IMR-90 (cell line): ENCODE data around the gene KCNK5. TPM values are rescaled to one million over a fixed set of nuclear protein-coding genes. Genes with fewer than 3 reads are reported as not detected.
A peak's percentile ranks its signal among the peaks of the same experiment; 100 is the strongest.

ENCODE experiments used
- ATAC-seq: fragments of 200-7000 bp; cut with Tn5 transposase; 2 replicates; pipeline ENCODE4 v1.9.1; 2020; ENCODE audit warnings: low read depth, mild to moderate bottlenecking, moderate library complexity
- BruUV-seq: library from RNA; stranded (reverse); fragments of 400-500 nt; replicated peaks from 2 replicates; lab custom pipeline; 2021; lab: Mats Ljungman, UMichigan
- CTCF ChIA-PET: fragments of 300-600 bp; formaldehyde crosslinking; extraction: SDS; loops from one replicate; lab custom pipeline; 2021; ENCODE audit warnings: antibody characterized with exemption; lab: Yijun Ruan, JAX
- POLR2A ChIA-PET: fragments of 300-600 bp; sonication (Branson Sonifier 250); formaldehyde crosslinking; loops from one replicate; lab custom pipeline; 2022; ENCODE audit warnings: antibody characterized with exemption; ENCODE audit not compliant: unreplicated experiment; lab: Charles Lee
- DNase-seq: peaks from one replicate; pipeline ENCODE4 v3.0.0; 2013
- H2AFZ ChIP-seq: replicated peaks from 2 replicates; pipeline ENCODE3; 2013; ENCODE audit warnings: low read length, mild to moderate bottlenecking; ENCODE audit not compliant: poor library complexity
- H2AK5ac ChIP-seq: 2 replicates; pipeline ENCODE4 v1.6.1; 2013; ENCODE audit warnings: low read depth, low read length, inconsistent platforms
- H2AK9ac ChIP-seq: replicated peaks from 2 replicates; pipeline ENCODE3; 2013; ENCODE audit warnings: mild to moderate bottlenecking, low read depth, low read length, moderate library complexity; ENCODE audit not compliant: poor library complexity
- H2BK120ac ChIP-seq: 2 replicates; pipeline ENCODE4 v1.6.1; 2013; ENCODE audit warnings: low read depth, low read length, inconsistent platforms
- H2BK15ac ChIP-seq: 3 replicates; pipeline ENCODE4 v1.6.1; 2013; ENCODE audit warnings: low read depth, low read length, inconsistent platforms
- H2BK20ac ChIP-seq: 2 replicates; pipeline ENCODE4 v1.6.1; 2013; ENCODE audit warnings: low read depth, mild to moderate bottlenecking, inconsistent platforms, low read length, moderate library complexity
- H2BK5ac ChIP-seq: 2 replicates; pipeline ENCODE4 v1.6.1; 2013; ENCODE audit warnings: mild to moderate bottlenecking, low read depth, low read length, inconsistent platforms; ENCODE audit not compliant: poor library complexity, severe bottlenecking
- H3K14ac ChIP-seq: replicated peaks from 2 replicates; pipeline ENCODE4 v1.6.1; 2013; ENCODE audit warnings: low read depth, low read length, inconsistent platforms
- H3K18ac ChIP-seq: 2 replicates; pipeline ENCODE4 v1.6.1; 2013; ENCODE audit warnings: low read depth, low read length, control low read depth
- H3K23ac ChIP-seq: 2 replicates; pipeline ENCODE4 v1.6.1; 2013; ENCODE audit warnings: low read depth, low read length, inconsistent platforms
- H3K27ac ChIP-seq: 2 replicates; pipeline ENCODE4 v1.5.1; 2013; ENCODE audit warnings: mild to moderate bottlenecking, control low read depth, low read length; ENCODE audit not compliant: insufficient read depth
- H3K27me3 ChIP-seq: 2 replicates; pipeline ENCODE4 v1.6.1; 2013; ENCODE audit warnings: low read length; ENCODE audit not compliant: control insufficient read depth, insufficient read depth
- H3K36me3 ChIP-seq: 2 replicates; pipeline ENCODE4 v1.6.1; 2013; ENCODE audit warnings: low read length, mixed read lengths; ENCODE audit not compliant: control insufficient read depth, insufficient read depth
- H3K4ac ChIP-seq: 2 replicates; pipeline ENCODE4 v1.6.1; 2013; ENCODE audit warnings: low read depth, low read length, inconsistent platforms
- H3K4me1 ChIP-seq: 2 replicates; pipeline ENCODE4 v1.6.1; 2013; ENCODE audit warnings: low read length, mixed read lengths; ENCODE audit not compliant: control insufficient read depth, insufficient read depth
- H3K4me2 ChIP-seq: 2 replicates; pipeline ENCODE4 v1.6.1; 2013; ENCODE audit warnings: low read depth, mild to moderate bottlenecking, control low read depth, low read length, moderate library complexity
- H3K4me3 ChIP-seq: 2 replicates; pipeline ENCODE4 v1.5.1; 2013; ENCODE audit warnings: low read depth, mild to moderate bottlenecking, control low read depth, low read length, moderate library complexity; ENCODE audit not compliant: insufficient read depth
- H3K56ac ChIP-seq: 2 replicates; pipeline ENCODE4 v1.6.1; 2013; ENCODE audit warnings: low read length, inconsistent platforms; ENCODE audit not compliant: insufficient read depth; ENCODE audit errors: extremely low read depth
- H3K79me1 ChIP-seq, 2 experiments: 2 replicates each; pipeline ENCODE4 v1.6.1; 2013; ENCODE audit warnings: low read length in 2 of 2, inconsistent platforms in 1 of 2, low read depth in 1 of 2
- H3K9ac ChIP-seq: 2 replicates; pipeline ENCODE4 v1.6.1; 2013; ENCODE audit warnings: low read depth, low read length, control low read depth
- H3K9me1 ChIP-seq: 2 replicates; pipeline ENCODE4 v1.6.1; 2013; ENCODE audit warnings: low read length, inconsistent platforms; ENCODE audit not compliant: insufficient read depth
- H3K9me3 ChIP-seq: 2 replicates; pipeline ENCODE4 v1.6.1; 2013; ENCODE audit warnings: low read length; ENCODE audit not compliant: control insufficient read depth, insufficient read depth
- H4K20me1 ChIP-seq: 2 replicates; pipeline ENCODE4 v1.6.1; 2013; ENCODE audit warnings: low read length, inconsistent platforms; ENCODE audit not compliant: insufficient read depth
- H4K5ac ChIP-seq: 2 replicates; pipeline ENCODE4 v1.6.1; 2013; ENCODE audit warnings: mild to moderate bottlenecking, low read depth, low read length, control low read depth
- H4K8ac ChIP-seq, 2 experiments: 2 replicates each; pipeline ENCODE4 v1.6.1; 2013; ENCODE audit warnings: low read depth in 2 of 2, low read length in 2 of 2, control low read depth in 1 of 2, inconsistent platforms in 1 of 2
- H4K91ac ChIP-seq: 2 replicates; pipeline ENCODE4 v1.6.1; 2013; ENCODE audit warnings: low read depth, low read length, inconsistent platforms; ENCODE audit not compliant: insufficient read depth
- CEBPB ChIP-seq: IDR thresholded peaks from 2 replicates; pipeline ENCODE4 v1.6.1; 2012; ENCODE audit warnings: low read depth, low read length, improper control_type of control experiment
- FOS ChIP-seq: fragments of 150-350 bp; IDR thresholded peaks from 2 replicates; pipeline ENCODE4 v1.6.1; 2016; ENCODE audit warnings: low read depth, low read length
- WGBS, 2 experiments: methylation state at CpG; one replicate each; pipeline versions ENCODE4 v1.1.5 to v1.1.7; 2013; ENCODE audit warnings: missing lambda C conversion rate in 2 of 2; ENCODE audit not compliant: insufficient read length in 1 of 2; ENCODE audit errors: extremely low coverage in 2 of 2; 5-methylcytosine and 5-hydroxymethylcytosine counted together
- dilution Hi-C: fragments of 300-500 bp; cut with HindIII; formaldehyde crosslinking; loops from one replicate; pipeline ENCODE4 v1.14.3; 2018; ENCODE audit warnings: low sequenced_read_pairs; ENCODE audit not compliant: unreplicated experiment
- in situ Hi-C: fragments of 300-500 bp; cut with MboI; formaldehyde crosslinking; loops from 3 replicates; pipeline ENCODE4 v1.14.3; 2019; ENCODE audit warnings: low sequenced_read_pairs, inconsistent platforms, mixed read lengths
- intact Hi-C: fragments of 100-400 bp; cut with micrococcal nuclease; formaldehyde crosslinking; loops from 2 replicates; pipeline ENCODE4 v1.10.0; 2022
- polyA plus RNA-seq, 3 experiments: library from polyadenylated mRNA; depleted of rRNA; stranded (reverse); fragments of >200 nt; gene quantifications; 2 replicates each; pipeline ENCODE4 v1.2.3, GENCODE V29; 2012; ENCODE audit warnings: low replicate concordance in 1 of 3
- total RNA-seq: library from RNA; depleted of rRNA; stranded (reverse); fragments of >200 nt; gene quantifications from 2 replicates; pipeline ENCODE4 v1.2.3, GENCODE V29; 2012

Gene KCNK5
- total and polyA plus RNA-seq, 2 of the 4 experiments (the other 2 are of a cell fraction), result not detected

GRCh38 chr6:39213195-39213920, 15.9 kb downstream of the KCNK5 start:
- Histone ChIP-seq H3K9me3 (no peaks in the 10 kb centered on the region), H4K8ac (no peak overlapping the region), H3K18ac (no peak overlapping the region), H3K9me1 (no peaks in the 10 kb centered on the region), H2BK15ac (no peak overlapping the region), H3K79me1 (no peaks in the 10 kb centered on the region), H2BK5ac (no peak overlapping the region), H3K9ac (no peak overlapping the region), H2AK9ac (no peak overlapping the region), H3K27me3 (no peaks in the 10 kb centered on the region; the same call in 1 of the 2 replicates), H3K36me3 (no peaks in the 10 kb centered on the region), H3K4ac (no peak overlapping the region), H3K4me1 (no peaks in the 10 kb centered on the region), H2AFZ (no peak overlapping the region), H3K4me3 (no peak overlapping the region), H2BK20ac (no peak overlapping the region), H3K4me2 (no peak overlapping the region), H2AK5ac (no peak overlapping the region), H4K91ac (no peak overlapping the region), H2BK120ac (no peak overlapping the region), H3K14ac (no peak overlapping the region), H3K56ac (no peak overlapping the region), H3K27ac (no peak overlapping the region), H4K5ac (no peak overlapping the region), H4K20me1 (no peaks in the 10 kb centered on the region), H3K23ac (no peak overlapping the region)
- intact Hi-C loops, result no loop called here
- no CpG with 5 or more reads among the region's 8 CpGs for WGBS, 2 experiments
- no TSS peak for BruUV-seq
- peak; percentile 59 for TF ChIP-seq CEBPB
- TF ChIP-seq FOS, result no peak
- dilution Hi-C loops, result no loop called here
- no peak for DNase-seq
- POLR2A ChIA-PET, result no interaction called here
- in situ Hi-C loops, result no loop called here
- CTCF ChIA-PET, result no interaction called here
- ATAC-seq, result no peak
